Upper lobe of right lung (tissue), 1 donor: ENCODE data around the gene SGPL1. TPM values are rescaled to one million over a fixed set of nuclear protein-coding genes. Genes with fewer than 3 reads are reported as not detected.

Experiments used
- ATAC-seq: fragments of 200-7000 bp; cut with Tn5 transposase; one replicate; pipeline ENCODE4 v1.9.1; 2020; ENCODE audit warnings: mild to moderate bottlenecking, moderate library complexity
- DNase-seq: peaks from one replicate; pipeline ENCODE4 v3.0.0-alpha.2; 2020
- H3K27ac ChIP-seq: fragments of 200-600 bp; one replicate; pipeline ENCODE4 v1.8.0; 2022
- H3K27me3 ChIP-seq: fragments of 200-600 bp; one replicate; pipeline ENCODE4 v1.8.0; 2022; ENCODE audit warnings: mild to moderate bottlenecking
- H3K36me3 ChIP-seq: fragments of 200-600 bp; one replicate; pipeline ENCODE4 v1.8.0; 2022
- H3K4me1 ChIP-seq: fragments of 200-600 bp; one replicate; pipeline ENCODE4 v1.8.0; 2022
- H3K4me3 ChIP-seq: fragments of 200-600 bp; one replicate; pipeline ENCODE4 v1.8.0; 2022; ENCODE audit warnings: mild to moderate bottlenecking
- H3K9me3 ChIP-seq: fragments of 200-600 bp; one replicate; pipeline ENCODE4 v1.8.0; 2022
- CTCF ChIP-seq: fragments of 200-600 bp; IDR thresholded peaks from one replicate; pipeline ENCODE4 v1.8.0; 2022; ENCODE audit warnings: antibody characterized with exemption
- intact Hi-C: fragments of 100-400 bp; cut with DNase I; formaldehyde crosslinking; loops from one replicate; pipeline ENCODE4 v1.11.0; 2022
- total RNA-seq: library from RNA; stranded (reverse); fragmentation: NEBNext Ultra II Directional; extraction: Animal tissue kit (Norgen Biotek cat#: 25700); gene quantifications from one replicate; pipeline ENCODE4 v1.2.1, GENCODE V29; 2021
- donor health status: DM: no; HTN: yes; CAD: no; lungs with severe emphysema.

Gene SGPL1
- total RNA-seq, 1 donor from 2014 or later, result 38.3 TPM

GRCh38 chr10:70920519-70920918 is 104.8 kb downstream of the SGPL1 start:
- intact Hi-C loops, result loop anchor here (10.0 kb wide), 1 partner anchor 364 kb away; no protein-coding TSS in a partner anchor
- Histone ChIP-seq H3K27ac (no peak overlapping the region), H3K4me1 (no peaks in the 10 kb centered on the region), H3K27me3 (no peaks in the 10 kb centered on the region), H3K36me3 (no peaks in the 10 kb centered on the region), H3K9me3 (no peaks in the 10 kb centered on the region), H3K4me3 (no peak overlapping the region)
- ATAC-seq, result peak; percentile 93
- no peak for TF ChIP-seq CTCF
- DNase-seq, result peak; percentile 96

- Histone ChIP-seq H3K27ac (no peak overlapping the region), H3K27me3 (no peaks in the 10 kb centered on the region), H3K4me1 (no peaks in the 10 kb centered on the region), H3K9me3 (no peaks in the 10 kb centered on the region), H3K36me3 (no peaks in the 10 kb centered on the region), H3K4me3 (no peak overlapping the region)
- ATAC-seq (peak; percentile 39), DNase-seq (no peak)
- intact Hi-C loops, result loop anchor here (10.0 kb wide), 1 partner anchor 364 kb away; no protein-coding TSS in a partner anchor
- no peak for TF ChIP-seq CTCF
Observed at GRCh38 chr10:70921285-70921684, 105.5 kb downstream of the SGPL1 start.

GRCh38 chr10:70923696-70924095 is 107.9 kb downstream of the SGPL1 start:
- H3K9me3 ChIP-seq, result no peaks in the 10 kb centered on the region
- H3K36me3 ChIP-seq, result no peaks in the 10 kb centered on the region
- no peak for DNase-seq
- TF ChIP-seq CTCF, result no peak
- no peak overlapping the region for H3K27ac ChIP-seq
- ATAC-seq, result no peak
- H3K4me1 ChIP-seq, result no peaks in the 10 kb centered on the region
- intact Hi-C loops, result loop anchor here (10.0 kb wide), 1 partner anchor 361 kb away; no protein-coding TSS in a partner anchor
- H3K27me3 ChIP-seq, result no peaks in the 10 kb centered on the region
- no peak overlapping the region for H3K4me3 ChIP-seq

GRCh38 chr10:70925377-70926225 is 109.9 kb downstream of the SGPL1 start:
- no peaks in the 10 kb centered on the region for H3K27me3 ChIP-seq
- H3K27ac ChIP-seq, result no peak overlapping the region
- H3K9me3 ChIP-seq, result no peaks in the 10 kb centered on the region
- DNase-seq (peak; percentile 80), ATAC-seq (peak; percentile 78)
- no peaks in the 10 kb centered on the region for H3K4me1 ChIP-seq
- TF ChIP-seq CTCF, result peak; percentile 94
- H3K36me3 ChIP-seq, result no peaks in the 10 kb centered on the region
- no peak overlapping the region for H3K4me3 ChIP-seq
- intact Hi-C loops, result loop anchor here (5.0 to 10.0 kb wide), 2 partner anchors 282 to 359 kb away; no protein-coding TSS in a partner anchor

GRCh38 chr10:70926226-70927000 is 110.7 kb downstream of the SGPL1 start:
- ATAC-seq, result no peak
- H3K36me3 ChIP-seq, result no peaks in the 10 kb centered on the region
- no peak for TF ChIP-seq CTCF
- intact Hi-C loops, result loop anchor here (5.0 to 10.0 kb wide), 2 partner anchors 281 to 358 kb away; no protein-coding TSS in a partner anchor
- no peaks in the 10 kb centered on the region for H3K27me3 ChIP-seq
- no peaks in the 10 kb centered on the region for H3K9me3 ChIP-seq
- no peaks in the 10 kb centered on the region for H3K4me1 ChIP-seq
- no peak overlapping the region for H3K4me3 ChIP-seq
- H3K27ac ChIP-seq, result no peak overlapping the region
- no peak for DNase-seq
